ENCODE results near the gene FST.
A peak's percentile ranks its signal among the peaks of the same experiment; 100 is the strongest.

The FST gene

DNA sequence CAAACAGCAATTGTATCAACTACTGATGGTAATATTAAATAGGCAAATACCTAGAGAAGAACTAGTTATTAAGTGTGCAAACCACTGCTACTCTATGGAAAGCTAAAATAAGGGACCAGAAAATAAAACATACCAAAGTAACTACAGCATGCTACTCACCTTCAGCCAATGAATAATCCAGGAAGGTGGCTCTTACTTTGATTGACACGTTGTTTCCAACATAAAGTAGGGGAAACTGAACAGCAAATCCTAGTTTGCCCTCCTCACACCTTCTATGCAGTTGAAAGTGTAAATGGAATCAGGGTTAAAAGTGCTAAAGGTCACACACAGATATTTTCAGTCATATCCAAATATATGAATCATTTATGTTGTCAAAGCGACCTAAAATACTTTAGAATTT is 5.1 kb upstream of the FST start:
- DNase-seq, result no peak

DNA sequence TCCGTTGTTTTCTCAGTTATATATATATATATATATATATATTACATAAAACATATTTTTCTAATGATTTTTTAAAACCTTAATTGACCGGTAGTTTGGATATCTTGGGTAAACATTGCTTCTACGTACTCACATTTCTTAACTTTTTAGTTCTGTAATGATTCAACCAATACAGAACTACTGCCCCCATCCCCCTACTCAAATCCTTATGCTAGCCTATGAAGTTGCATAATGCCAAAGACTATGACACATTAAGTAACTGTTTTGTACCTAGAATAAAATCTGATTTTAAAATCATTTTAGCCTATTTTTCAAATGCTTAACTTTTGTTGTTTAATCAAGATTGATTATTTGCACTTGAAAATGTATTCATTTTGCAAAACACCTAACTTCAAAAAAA is 4.4 kb upstream of the FST start:
- DNase-seq, result no peak

DNA sequence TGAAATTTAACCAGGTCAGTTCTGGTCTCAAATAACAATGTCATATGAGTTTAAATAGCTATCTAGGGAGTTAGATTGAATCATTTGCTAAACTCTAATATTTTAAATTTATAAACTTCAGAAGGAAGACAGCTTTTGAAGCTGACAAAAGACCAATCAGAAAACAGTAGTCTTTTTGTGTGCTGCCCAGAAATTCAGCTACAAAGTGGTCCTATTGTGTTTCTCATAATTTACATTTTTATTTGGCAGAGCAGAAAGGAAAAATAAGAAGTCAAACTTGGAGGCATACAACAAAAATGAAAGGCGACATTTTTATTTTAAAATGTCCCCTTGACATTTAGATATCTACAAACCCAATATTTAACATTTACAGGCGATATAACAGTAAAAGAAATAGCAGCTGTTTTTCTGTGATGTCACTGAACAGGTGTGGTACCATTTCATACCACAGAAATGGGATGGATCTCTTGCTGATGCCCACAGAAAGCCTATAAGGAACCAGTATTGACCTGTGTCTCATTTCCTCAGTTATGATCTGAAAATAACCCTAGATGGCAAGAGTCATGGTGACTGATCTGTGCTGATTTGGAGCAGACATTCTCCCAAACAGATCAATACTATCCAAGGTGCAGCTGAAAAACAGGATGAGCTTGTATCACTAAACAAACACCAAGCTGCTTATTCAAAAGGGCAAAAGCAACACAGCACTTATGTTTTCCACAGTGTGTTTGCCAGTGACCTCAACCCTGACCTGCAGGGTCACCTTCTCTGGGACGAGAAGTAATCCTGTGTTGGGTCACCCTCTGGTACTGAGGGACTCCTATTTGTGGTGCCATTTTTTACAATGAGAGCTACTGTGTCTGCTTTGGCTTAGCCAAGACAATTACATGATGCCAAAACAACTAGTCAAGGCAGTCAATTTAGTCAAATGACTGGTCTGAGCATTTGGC is 3.6 kb upstream of the FST start:
- DNase-seq, result no peak

GRCh38 chr5:53478411-53479044 is 1.9 kb upstream of the FST start:
- DNase-seq, result no peak

GRCh38 chr5:53479045-53479589 is 1.3 kb upstream of the FST start:
- no peak for DNase-seq

GRCh38 chr5:53479590-53480415 is 626 bp upstream of the FST start:
- peak in 1 of 2 experiments; percentile 11 for DNase-seq

DNA sequence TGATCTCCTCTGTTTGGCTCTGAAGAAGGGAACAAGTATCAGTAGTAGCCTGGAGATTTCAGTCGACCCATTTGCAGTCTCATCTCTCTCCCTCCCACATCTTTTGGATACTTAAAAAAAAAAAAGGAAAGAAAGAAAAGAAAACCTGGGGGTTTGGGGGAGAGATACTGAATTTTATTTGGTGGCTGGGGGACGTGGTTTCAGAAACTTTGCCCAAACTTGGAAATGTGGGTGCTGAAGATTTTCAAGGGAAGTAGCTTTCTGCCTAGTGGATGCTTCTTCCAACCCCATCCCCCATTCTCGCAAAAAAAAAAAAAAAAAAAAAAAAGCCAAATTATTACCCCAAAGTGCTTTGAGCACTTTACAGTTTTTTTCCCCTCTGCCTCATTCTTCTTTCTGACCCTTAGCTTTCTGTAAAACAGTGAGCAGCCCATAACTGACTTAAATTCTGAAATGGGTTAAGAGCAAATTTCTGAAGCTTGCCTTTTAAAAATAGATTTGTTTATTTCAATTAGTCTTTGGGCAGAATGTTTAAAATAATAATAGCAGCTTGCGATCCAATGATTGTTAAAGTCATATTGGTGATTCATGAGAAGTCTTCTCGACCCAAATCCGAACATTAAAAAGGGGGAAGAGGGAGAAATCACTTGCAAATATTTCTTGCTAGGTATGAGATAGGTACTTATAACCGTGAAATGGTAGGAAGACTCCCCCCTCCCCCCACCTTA is 894 bp downstream of the FST start:
- no peak for DNase-seq

DNA sequence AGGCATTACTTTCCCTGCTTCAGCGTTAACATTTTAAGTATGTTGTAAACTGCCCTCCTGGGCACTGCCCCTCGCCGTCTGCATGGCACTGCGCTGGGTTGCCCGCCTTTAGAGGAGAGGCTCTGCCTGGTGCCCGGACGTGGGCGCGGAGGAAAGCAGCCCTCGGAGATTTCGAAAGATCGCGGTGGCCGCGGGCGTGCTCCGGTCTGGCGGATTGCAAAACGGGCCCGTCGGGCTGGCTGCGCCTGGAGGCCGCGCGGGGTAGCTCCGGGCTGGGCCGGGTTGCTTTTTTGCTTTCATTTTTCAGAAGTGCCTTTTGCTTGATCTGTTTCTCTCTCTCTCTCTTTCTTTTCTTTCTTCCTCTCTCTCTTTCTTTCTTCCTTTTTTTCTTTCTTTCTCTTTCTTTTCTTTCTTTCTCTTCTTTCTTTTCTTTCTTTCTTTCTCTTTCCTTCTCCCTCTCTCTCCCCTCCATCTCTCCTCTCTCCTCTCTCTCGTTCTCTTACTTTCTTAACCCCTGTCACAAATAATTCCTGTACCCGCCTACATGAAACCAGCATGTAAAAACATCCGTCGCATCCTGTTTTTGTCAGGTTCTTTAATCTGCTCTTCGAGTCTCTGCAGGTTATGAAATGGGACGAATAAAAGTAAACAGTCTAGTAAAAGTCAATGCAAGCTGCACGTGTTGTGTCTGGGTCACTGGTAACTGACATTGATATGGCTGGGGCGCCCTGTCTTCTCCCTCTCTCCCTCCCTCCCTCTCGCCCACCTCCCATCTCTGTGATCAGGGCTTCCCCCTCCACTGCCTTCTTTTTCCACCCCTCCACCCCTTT is 1.7 kb downstream of the FST start:
- peak; percentile 36 to 47 for DNase-seq

DNA sequence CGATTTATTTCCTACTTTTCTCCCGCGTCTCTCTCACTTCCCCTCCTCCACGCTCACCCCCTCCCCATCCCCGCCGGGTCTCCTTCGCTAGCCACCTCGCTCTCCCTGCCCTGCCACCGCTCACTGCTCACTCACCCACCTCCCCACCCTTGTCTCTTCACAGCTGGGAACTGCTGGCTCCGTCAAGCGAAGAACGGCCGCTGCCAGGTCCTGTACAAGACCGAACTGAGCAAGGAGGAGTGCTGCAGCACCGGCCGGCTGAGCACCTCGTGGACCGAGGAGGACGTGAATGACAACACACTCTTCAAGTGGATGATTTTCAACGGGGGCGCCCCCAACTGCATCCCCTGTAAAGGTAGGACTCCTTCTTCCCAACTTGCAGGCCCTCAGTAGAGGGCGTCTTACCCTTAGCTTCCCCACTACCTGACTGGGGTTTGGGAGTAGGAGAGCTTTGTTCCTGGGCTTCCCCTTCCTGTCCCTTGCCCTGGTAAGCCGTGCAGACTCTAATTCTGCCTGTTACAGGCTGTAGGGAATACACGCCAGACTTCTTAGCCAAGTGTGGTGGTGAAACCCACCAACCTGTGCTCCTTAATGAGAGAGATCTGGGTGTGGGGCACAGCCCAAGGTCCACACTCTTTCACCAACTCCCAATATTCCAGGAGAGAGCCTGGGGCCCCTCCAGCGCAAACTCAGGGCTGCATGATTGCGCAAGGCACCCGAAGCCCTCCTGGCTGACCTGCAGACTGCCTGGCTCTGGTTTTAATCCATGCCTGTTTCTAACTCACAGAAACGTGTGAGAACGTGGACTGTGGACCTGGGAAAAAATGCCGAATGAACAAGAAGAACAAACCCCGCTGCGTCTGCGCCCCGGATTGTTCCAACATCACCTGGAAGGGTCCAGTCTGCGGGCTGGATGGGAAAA is 2.5 kb downstream of the FST start:
- peak in 1 of 2 experiments; percentile 0 for DNase-seq

DNA sequence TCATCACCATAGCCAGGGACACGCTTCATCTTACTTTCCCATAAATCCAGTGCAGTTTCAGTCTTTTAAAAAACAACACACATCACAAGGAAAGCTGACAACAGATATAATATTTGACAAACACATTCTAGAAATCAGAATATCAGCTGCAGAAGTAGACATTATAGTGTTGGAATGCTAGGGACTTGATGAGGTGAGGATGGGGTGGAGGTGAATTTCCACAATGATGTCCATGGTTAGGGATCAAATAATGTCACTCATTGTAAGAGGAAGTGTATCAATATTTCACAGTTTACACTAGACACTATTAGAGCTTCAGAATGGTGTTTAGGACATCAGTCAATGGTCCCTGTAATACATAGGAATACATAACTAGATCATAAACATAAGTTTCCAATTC is 7.0 kb downstream of the FST start:
- DNase-seq, result no peak

DNA sequence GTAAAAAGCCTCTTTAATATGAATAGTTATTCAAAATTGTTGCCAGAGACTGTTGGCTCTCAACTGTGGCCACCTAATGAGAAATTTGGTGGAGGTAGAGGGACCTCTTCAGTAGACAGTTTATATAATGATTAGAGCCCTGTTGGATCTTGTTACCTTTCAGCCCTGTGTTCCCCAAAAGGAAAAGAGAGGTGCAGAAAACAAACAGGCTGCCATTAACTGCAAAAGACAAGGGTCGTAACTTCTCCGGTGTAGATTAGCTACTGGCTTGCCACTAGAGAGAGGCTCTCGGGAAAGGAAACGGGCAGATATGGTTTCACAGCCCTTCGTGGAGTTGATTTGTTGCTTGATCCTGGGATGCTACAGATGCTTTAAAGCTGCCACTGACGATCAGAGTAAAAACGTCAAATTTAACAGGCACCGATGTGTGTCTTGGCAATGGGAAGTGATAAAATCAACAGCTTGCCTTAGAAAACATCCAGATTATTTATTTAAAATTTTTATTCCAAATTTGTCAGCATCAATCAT is 7.8 kb downstream of the FST start:
- DNase-seq, result no peak

DNA sequence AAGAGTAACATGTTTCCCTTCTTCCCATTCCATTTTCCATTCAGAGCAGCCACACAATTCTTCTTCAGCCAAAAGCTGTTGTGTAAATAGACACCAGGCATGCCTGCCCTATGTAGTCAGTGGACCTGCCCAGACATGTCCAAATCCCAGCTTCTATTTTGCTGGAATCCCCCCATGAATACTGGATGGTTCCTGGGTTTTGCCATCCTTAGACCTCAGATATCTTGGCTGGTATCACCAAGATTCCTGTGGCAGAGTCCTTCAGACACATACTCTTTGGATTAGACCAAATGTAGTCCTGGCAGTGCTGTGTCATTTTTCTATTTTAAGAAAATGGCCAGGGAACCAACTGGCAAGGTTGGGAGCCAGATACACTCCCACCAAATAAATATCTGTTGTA is 10.3 kb downstream of the FST start:
- no peak for DNase-seq

GRCh38 chr5:53501054-53501453 is 20.6 kb downstream of the FST start:
- no peak for DNase-seq

DNA sequence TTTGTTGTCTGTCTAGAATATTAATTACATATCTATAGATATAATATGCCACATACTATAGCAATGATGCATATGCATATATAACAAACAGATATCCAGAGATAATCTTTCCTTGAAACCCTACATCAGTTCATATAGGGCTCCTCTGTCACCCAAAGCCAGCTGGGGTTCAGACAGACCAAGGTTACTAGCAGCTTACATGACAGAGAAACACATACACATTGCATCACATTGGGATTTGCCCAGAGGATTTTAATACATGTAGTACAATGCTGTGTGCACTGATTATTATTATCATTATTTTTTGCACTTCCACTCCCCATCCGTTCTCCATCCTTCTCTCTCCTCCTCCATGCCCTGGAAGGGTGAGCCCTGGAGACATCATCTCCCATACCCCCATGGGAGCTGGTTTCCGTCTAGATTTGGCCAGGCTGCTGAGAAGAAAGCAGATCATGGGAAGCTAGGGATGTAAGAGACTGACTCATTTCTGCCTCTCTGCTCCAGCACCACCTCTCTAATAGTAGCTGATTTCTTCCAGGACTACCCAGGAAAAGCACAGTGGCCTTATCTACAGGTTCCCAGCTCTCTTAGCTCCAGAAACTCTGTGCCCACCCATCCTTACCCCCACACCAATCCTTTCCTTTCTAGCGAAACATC is 23.3 kb downstream of the FST start:
- DNase-seq, result no peak

DNA sequence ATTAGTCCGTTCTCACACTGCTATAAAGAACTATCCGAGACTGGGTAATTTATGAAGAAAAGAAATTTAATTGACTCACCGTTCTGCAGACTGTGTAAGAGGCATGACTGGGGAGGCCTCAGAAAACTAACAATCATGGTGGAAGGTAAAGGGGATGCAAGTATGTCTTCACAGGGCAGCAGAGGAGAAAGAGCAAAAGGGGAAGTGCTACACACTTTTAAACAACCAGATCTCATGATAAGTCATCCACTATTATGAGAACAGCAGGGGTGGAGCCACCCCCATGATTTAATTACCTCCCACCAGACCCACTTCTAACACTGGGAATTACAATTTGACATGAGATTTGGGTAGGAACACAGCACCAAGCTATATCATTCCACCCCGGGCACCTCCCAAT is 26.6 kb downstream of the FST start:
- DNase-seq, result no peak

DNA sequence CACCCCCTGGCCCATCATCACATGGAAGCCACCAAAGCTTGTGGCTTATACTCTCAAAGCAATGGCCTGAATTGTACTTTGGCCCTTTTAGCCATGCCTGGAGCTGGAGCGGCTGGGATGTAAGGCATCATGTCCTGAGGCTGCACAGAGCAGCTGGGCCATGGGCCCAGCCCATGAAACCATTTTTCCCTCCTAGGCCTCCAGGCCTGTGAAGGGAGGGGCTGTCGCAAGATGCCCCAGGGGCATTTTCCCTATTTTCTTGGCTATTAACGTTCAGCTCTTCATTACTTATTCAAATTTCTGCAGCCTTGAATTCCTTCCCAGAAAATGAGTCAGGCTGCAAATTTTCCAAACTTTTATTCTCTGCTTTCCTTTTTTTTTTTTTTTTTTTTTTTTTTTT is 27.7 kb downstream of the FST start:
- no peak for DNase-seq

DNA sequence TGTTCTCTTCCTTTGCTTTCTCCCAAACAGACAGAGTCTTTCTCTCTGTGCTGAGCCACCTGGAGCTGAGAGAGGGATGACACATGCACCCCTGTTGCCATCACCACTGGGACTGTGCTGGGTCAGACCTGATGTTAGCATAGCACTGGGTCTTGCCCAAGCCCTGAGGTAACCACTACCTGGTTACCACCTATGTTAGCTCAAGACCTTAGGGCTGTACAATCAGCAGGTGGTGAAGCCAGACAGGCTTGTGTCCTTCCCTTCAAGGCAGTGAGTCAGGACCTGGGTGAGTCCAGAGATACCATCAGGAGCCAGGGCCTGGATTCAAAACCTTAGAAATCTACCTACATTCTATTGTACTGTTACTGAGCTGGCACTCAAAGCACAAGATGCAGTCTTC is 32.1 kb downstream of the FST start:
- DNase-seq, result no peak

GRCh38 chr5:53515988-53516387 is 35.6 kb downstream of the FST start:
- no peak for DNase-seq

DNA sequence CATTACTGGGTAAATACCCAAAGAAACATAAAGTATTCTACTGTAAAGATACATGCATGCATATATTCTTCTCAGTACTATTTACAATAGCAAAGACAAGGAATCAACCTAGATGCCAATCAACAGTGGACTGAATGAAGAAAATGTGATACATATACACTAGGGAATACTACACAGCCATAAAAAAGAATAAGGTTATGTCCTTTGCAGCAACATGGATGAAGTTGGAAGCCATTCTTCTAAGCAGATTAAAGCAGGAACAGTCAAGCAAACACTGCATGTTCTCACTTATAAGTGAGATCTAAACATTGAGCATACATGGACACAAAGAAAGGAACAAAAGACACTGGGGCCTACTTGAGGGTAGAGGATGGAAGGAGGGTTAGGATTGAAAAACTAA is 40.4 kb downstream of the FST start:
- no peak for DNase-seq
